CD4-positive, alpha-beta T cell (primary cell): Measurements from ENCODE around the gene ZKSCAN5. TPM values are rescaled to one million over a fixed set of nuclear protein-coding genes. Genes with fewer than 3 reads are reported as not detected.
"Not testable (repeated sequence)": the region's sequence is repeated elsewhere in the genome, so short reads cannot be mapped to it uniquely, and the experiment has no call there.

Experiments used
- ATAC-seq: fragments of 200-7000 bp; cut with Tn5 transposase; one replicate; pipeline ENCODE4 v1.10.0; 2022; ENCODE audit warnings: mild to moderate bottlenecking; ENCODE audit not compliant: poor library complexity
- CTCF ChIA-PET: fragments of 350-600 bp; sonication (Branson Sonifier 250); formaldehyde crosslinking; loops from one replicate; lab custom pipeline; 2021; ENCODE audit warnings: antibody characterized with exemption, inconsistent platforms; lab: Charles Lee
- POLR2A ChIA-PET: fragments of 350-600 bp; sonication (Branson Sonifier 250); formaldehyde crosslinking; loops from one replicate; lab custom pipeline; 2021; ENCODE audit warnings: antibody characterized with exemption, inconsistent platforms; lab: Charles Lee
- DNase-seq, 14 experiments: peaks; one replicate each; pipeline ENCODE4 v3.0.0-alpha.2; 2013 to 2020; ENCODE audit warnings: mixed read lengths in 2 of 14
- H3K27ac ChIP-seq, 2 donors: one replicate each; pipeline versions ENCODE4 v1.5.1 to v1.7.0; 2013; ENCODE audit warnings: low read length in 2 of 2, low read depth in 1 of 2, mild to moderate bottlenecking in 1 of 2
- H3K27me3 ChIP-seq, 2 experiments: 1 replicate in 1 of 2; 2 replicates in 1 of 2; pipeline versions ENCODE4 v1.6.1 to v1.7.0; 2013; ENCODE audit warnings: low read length in 2 of 2, control low read depth in 1 of 2, mild to moderate bottlenecking in 1 of 2, moderate library complexity in 1 of 2; ENCODE audit not compliant: insufficient read depth in 2 of 2, control insufficient read depth in 1 of 2
- H3K36me3 ChIP-seq: one replicate; pipeline ENCODE4 v1.6.1; 2013; ENCODE audit warnings: low read length, control low read depth; ENCODE audit not compliant: insufficient read depth
- H3K4me1 ChIP-seq: one replicate; pipeline ENCODE4 v1.6.1; 2013; ENCODE audit warnings: low read length, control low read depth; ENCODE audit not compliant: insufficient read depth
- H3K4me3 ChIP-seq: one replicate; pipeline ENCODE4 v1.5.1; 2013; ENCODE audit warnings: mild to moderate bottlenecking, low read length, moderate library complexity
- H3K9me3 ChIP-seq, 2 experiments: 1 replicate in 1 of 2; 2 replicates in 1 of 2; pipeline versions ENCODE4 v1.6.1 to v1.7.0; 2013; ENCODE audit warnings: low read length in 2 of 2, mild to moderate bottlenecking in 2 of 2, control low read depth in 1 of 2, moderate library complexity in 1 of 2; ENCODE audit not compliant: control insufficient read depth in 1 of 2, insufficient read depth in 1 of 2
- H3K27ac Mint-ChIP-seq: one replicate; pipeline ENCODE4 v1.8.0; 2020; ENCODE audit warnings: mixed read lengths
- H3K27me3 Mint-ChIP-seq: one replicate; pipeline ENCODE4 v1.8.0; 2021; ENCODE audit warnings: mixed read lengths
- H3K36me3 Mint-ChIP-seq: one replicate; pipeline ENCODE4 v1.8.0; 2021; ENCODE audit warnings: low read depth, mixed read lengths
- H3K4me1 Mint-ChIP-seq: one replicate; pipeline ENCODE4 v1.8.0; 2021; ENCODE audit warnings: low read depth, mixed read lengths
- H3K4me3 Mint-ChIP-seq: one replicate; pipeline ENCODE4 v1.8.0; 2020; ENCODE audit warnings: mild to moderate bottlenecking, mixed read lengths
- H3K9me3 Mint-ChIP-seq: one replicate; pipeline ENCODE4 v1.8.0; 2020; ENCODE audit warnings: mixed read lengths
- intact Hi-C, 2 experiments: fragments of 100-400 bp; cut with DNase I in 1 of 2; cut with micrococcal nuclease in 1 of 2; formaldehyde crosslinking; loops; one replicate each; pipeline versions ENCODE4 v1.15.1 to v1.9.0; 2023 to 2025; cut with DNase I, micrococcal nuclease
- total RNA-seq, 174 experiments: library from RNA in 2 of 174; stranded (reverse) in 2 of 174; gene quantifications; one replicate each; pipeline ENCODE4 v1.2.3 and lab custom pipeline; 2021 to 2026
- TF ChIP-seq, protein P1 (sequence below): fragments of 200-600 bp; IDR thresholded peaks from one replicate; pipeline ENCODE4 v1.8.0; 2022; ENCODE audit warnings: antibody characterized with exemption, mild to moderate bottlenecking

Gene ZKSCAN5
- total RNA-seq, 2 experiments from 2014 or later: 3.8 to 4.4 TPM

DNA sequence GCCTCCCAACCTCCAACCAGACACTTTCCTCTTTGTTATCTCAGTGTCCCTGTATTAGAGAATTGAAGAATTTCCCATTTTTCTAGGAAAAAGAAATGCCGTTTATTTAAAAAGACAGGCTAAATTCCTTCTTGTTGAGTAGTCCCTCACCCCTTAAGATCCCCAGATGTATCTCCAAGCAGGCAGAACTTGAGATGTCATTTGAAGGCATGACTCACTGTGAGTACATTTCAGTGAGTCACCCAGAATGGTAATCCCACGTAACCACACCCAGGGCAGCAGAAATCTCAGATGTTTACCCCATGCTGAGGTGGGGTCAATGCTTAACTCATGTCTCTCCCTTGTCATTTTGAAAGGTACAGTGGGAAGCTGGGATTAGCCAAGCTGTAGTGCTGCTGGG, 58.4 kb downstream of the ZKSCAN5 start:
- Mint-ChIP-seq H3K36me3 (peaks cover 84% of the 10 kb centered on the region), H3K4me1 (peaks cover 51% of the 10 kb centered on the region), H3K9me3 (no peaks in the 10 kb centered on the region), H3K27ac (peak overlapping the region; percentile 73), H3K4me3 (peak overlapping the region; percentile 49), H3K27me3 (no peaks in the 10 kb centered on the region)
- CTCF ChIA-PET: no interaction called here
- TF ChIP-seq, protein P1, sequence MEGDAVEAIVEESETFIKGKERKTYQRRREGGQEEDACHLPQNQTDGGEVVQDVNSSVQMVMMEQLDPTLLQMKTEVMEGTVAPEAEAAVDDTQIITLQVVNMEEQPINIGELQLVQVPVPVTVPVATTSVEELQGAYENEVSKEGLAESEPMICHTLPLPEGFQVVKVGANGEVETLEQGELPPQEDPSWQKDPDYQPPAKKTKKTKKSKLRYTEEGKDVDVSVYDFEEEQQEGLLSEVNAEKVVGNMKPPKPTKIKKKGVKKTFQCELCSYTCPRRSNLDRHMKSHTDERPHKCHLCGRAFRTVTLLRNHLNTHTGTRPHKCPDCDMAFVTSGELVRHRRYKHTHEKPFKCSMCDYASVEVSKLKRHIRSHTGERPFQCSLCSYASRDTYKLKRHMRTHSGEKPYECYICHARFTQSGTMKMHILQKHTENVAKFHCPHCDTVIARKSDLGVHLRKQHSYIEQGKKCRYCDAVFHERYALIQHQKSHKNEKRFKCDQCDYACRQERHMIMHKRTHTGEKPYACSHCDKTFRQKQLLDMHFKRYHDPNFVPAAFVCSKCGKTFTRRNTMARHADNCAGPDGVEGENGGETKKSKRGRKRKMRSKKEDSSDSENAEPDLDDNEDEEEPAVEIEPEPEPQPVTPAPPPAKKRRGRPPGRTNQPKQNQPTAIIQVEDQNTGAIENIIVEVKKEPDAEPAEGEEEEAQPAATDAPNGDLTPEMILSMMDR: no peak
- Histone ChIP-seq H3K27me3 (no peaks in the 10 kb centered on the region), H3K36me3 (peaks cover 62% of the 10 kb centered on the region), H3K4me1 (peaks cover 25% of the 10 kb centered on the region), H3K9me3 (no peaks in the 10 kb centered on the region), H3K4me3 (no peak overlapping the region), H3K27ac (no peak overlapping the region)
- intact Hi-C loops: no loop called here
- no peak for ATAC-seq
- POLR2A ChIA-PET: no interaction called here
- peak in 6 of 14 experiments; percentile 15 to 48 (median 26) for DNase-seq

- TF ChIP-seq, protein P1: no peak
- ChIA-PET POLR2A (no interaction called here), CTCF (no interaction called here)
- H3K4me1 ChIP-seq: peaks cover 25% of the 10 kb centered on the region
- intact Hi-C loops: no loop called here
- DNase-seq (no peak), ATAC-seq (no peak)
- no peak overlapping the region for H3K27ac ChIP-seq
- H3K27me3 Mint-ChIP-seq: no peaks in the 10 kb centered on the region
- H3K36me3 ChIP-seq: peaks cover 66% of the 10 kb centered on the region
- H3K9me3 Mint-ChIP-seq: no peaks in the 10 kb centered on the region
- no peaks in the 10 kb centered on the region for H3K9me3 ChIP-seq
- H3K27me3 ChIP-seq: no peaks in the 10 kb centered on the region
- peak overlapping the region; percentile 14 for H3K4me3 Mint-ChIP-seq
- H3K4me3 ChIP-seq: no peak overlapping the region
- peaks cover 81% of the 10 kb centered on the region for H3K36me3 Mint-ChIP-seq
- H3K27ac Mint-ChIP-seq: peak overlapping the region; percentile 43
- H3K4me1 Mint-ChIP-seq: peaks cover 47% of the 10 kb centered on the region
Measured at GRCh38 chr7:99563650-99564049, 59.2 kb downstream of the ZKSCAN5 start.

DNA sequence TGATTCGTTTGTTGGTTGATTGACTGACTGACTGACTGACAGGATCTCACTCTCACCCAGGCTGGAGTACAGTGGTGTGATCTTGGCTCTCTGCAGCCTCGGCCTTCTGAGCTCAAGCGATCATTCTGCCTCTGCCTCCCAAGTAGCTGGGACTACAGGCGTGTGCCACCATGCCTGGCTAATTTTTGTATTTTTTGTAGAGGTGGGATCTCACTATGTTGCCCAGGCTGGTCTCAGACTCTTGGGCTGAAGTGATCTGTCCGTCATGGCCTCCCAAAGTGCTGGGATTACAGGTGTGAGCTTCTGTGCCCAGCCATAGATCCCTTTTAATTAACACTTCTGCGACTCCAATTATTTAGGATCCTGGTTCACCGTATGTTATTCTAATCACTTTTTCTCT, 64.3 kb downstream of the ZKSCAN5 start:
- Mint-ChIP-seq H3K4me1 (peaks cover 17% of the 10 kb centered on the region), H3K36me3 (peaks cover 83% of the 10 kb centered on the region)
- H3K27me3 Mint-ChIP-seq, ATAC-seq, CTCF ChIA-PET, H3K27ac Mint-ChIP-seq, H3K4me1 ChIP-seq, H3K9me3 ChIP-seq, H3K4me3 Mint-ChIP-seq, H3K27me3 ChIP-seq, intact Hi-C loops, DNase-seq, H3K27ac ChIP-seq, H3K9me3 Mint-ChIP-seq, H3K4me3 ChIP-seq: not testable (repeated sequence)
- H3K36me3 ChIP-seq: peaks cover 69% of the 10 kb centered on the region
- POLR2A ChIA-PET: interaction anchor here (1.9 kb wide), 1 partner anchor 10 kb away, joined by 7 read pairs; the partner anchor contains the start of gene ZNF655

GRCh38 chr7:99571768-99572167, 67.3 kb downstream of the ZKSCAN5 start:
- H3K4me1 ChIP-seq: no peaks in the 10 kb centered on the region
- no peaks in the 10 kb centered on the region for H3K27me3 ChIP-seq
- Mint-ChIP-seq H3K9me3 (no peaks in the 10 kb centered on the region), H3K36me3 (peaks cover 57% of the 10 kb centered on the region), H3K4me3 (no peak overlapping the region), H3K27ac (peak overlapping the region; percentile 32), H3K4me1 (no peaks in the 10 kb centered on the region), H3K27me3 (no peaks in the 10 kb centered on the region)
- no peak for ATAC-seq
- peaks cover 40% of the 10 kb centered on the region for H3K36me3 ChIP-seq
- H3K4me3 ChIP-seq: no peak overlapping the region
- H3K9me3 ChIP-seq: no peaks in the 10 kb centered on the region
- CTCF ChIA-PET: no interaction called here
- POLR2A ChIA-PET: interaction anchor here (0.9 to 2.1 kb wide), 2 partner anchors 14 to 53 kb away, joined by 3 to 7 read pairs; partner anchors contain the start of gene ZNF655
- H3K27ac ChIP-seq: no peak overlapping the region
- intact Hi-C loops: no loop called here
- TF ChIP-seq, protein P1: no peak
- no peak for DNase-seq
